Measurements from ENCODE around the gene CTCF. TPM values are rescaled to one million over a fixed set of nuclear protein-coding genes. Genes with fewer than 3 reads are reported as not detected.

CTCF gene
- total and polyA plus RNA-seq, 4 donors, result 10.1 to 35.3 (median 15.5) TPM

GRCh38 chr16:67543036-67543435 is 19.3 kb upstream of the CTCF start:
- Histone ChIP-seq H3K27me3 (ENCODE audit: control insufficient read depth in 4 of 4, insufficient read depth in 4 of 4, low read length in 3 of 4) (no peaks in the 10 kb centered on the region), H3K9me3 (ENCODE audit: control insufficient read depth in 4 of 4, low read length in 3 of 4) (no peaks in the 10 kb centered on the region), H3K4me3 (ENCODE audit: low read depth in 1 of 3, low read length in 3 of 3) (no peak overlapping the region), H3K9ac (ENCODE audit: low read depth in 1 of 2, low read length in 2 of 2) (no peak overlapping the region), H3K27ac (ENCODE audit: low read depth in 1 of 2, low read length in 2 of 2) (no peak overlapping the region), H3K36me3 (ENCODE audit: control insufficient read depth in 4 of 4, insufficient read depth in 3 of 4, low read depth in 1 of 4, low read length in 3 of 4) (peaks cover 11 to 39% (median 16%) of the 10 kb centered on the region in 4 donors), H3K4me1 (ENCODE audit: control insufficient read depth in 4 of 4, insufficient read depth in 4 of 4, low read length in 3 of 4) (peaks cover 10 to 51% (median 33%) of the 10 kb centered on the region in 4 donors)
- WGBS, result 93% methylated on average over 8 of the region's 8 CpGs
- DNase-seq (ENCODE audit: low spot score), result no peak
- no peak for TF ChIP-seq REST (IDR thresholded peaks at IDR 0.05)
- TF ChIP-seq TAF1 (conservative IDR thresholded peaks at IDR 0.05), result no peak
- TF ChIP-seq MAX (IDR thresholded peaks at IDR 0.05), result no peak
- no peak for TF ChIP-seq FOXA2 (IDR thresholded peaks at IDR 0.05)
- TF ChIP-seq ATF3 (IDR thresholded peaks at IDR 0.05), result no peak
- TF ChIP-seq YY1 (IDR thresholded peaks at IDR 0.05), result no peak
- TF ChIP-seq EGR1 (IDR thresholded peaks at IDR 0.05; ENCODE audit: low read depth in 2 of 2), result no peak

- TF ChIP-seq YY1 (IDR thresholded peaks at IDR 0.05) (no peak), CTCF (IDR thresholded peaks at IDR 0.05; ENCODE audit: low read depth, low read length, missing input control) (no peak), ATF3 (IDR thresholded peaks at IDR 0.05) (no peak), HNF4A (conservative IDR thresholded peaks at IDR 0.05) (no peak), REST (IDR thresholded peaks at IDR 0.05) (no peak), GABPA (IDR thresholded peaks at IDR 0.05 in 1 of 2, conservative IDR thresholded peaks at IDR 0.05 in 1 of 2) (no peak), FOXA1 (IDR thresholded peaks at IDR 0.05) (no peak), HNF4G (IDR thresholded peaks at IDR 0.05) (no peak), EGR1 (IDR thresholded peaks at IDR 0.05; ENCODE audit: low read depth in 2 of 2) (no peak), RXRA (IDR thresholded peaks at IDR 0.05) (no peak)
- DNase-seq (ENCODE audit: low spot score), result no peak
- WGBS, result 94% methylated on average over 6 of the region's 6 CpGs
- peaks cover 5 to 46% (median 32%) of the 10 kb centered on the region in 4 donors for H3K4me1 ChIP-seq (ENCODE audit: control insufficient read depth in 4 of 4, insufficient read depth in 4 of 4, low read length in 3 of 4)
- no peak overlapping the region for H3K4me3 ChIP-seq (ENCODE audit: low read depth in 1 of 3, low read length in 3 of 3)
- no peak overlapping the region for H3K27ac ChIP-seq (ENCODE audit: low read depth in 1 of 2, low read length in 2 of 2)
- H3K9ac ChIP-seq (ENCODE audit: low read depth in 1 of 2, low read length in 2 of 2), result no peak overlapping the region
- no peaks in the 10 kb centered on the region for H3K27me3 ChIP-seq (ENCODE audit: control insufficient read depth in 4 of 4, insufficient read depth in 4 of 4, low read length in 3 of 4)
- peaks cover 11 to 43% (median 16%) of the 10 kb centered on the region in 4 donors for H3K36me3 ChIP-seq (ENCODE audit: control insufficient read depth in 4 of 4, insufficient read depth in 3 of 4, low read depth in 1 of 4, low read length in 3 of 4)
- no peaks in the 10 kb centered on the region for H3K9me3 ChIP-seq (ENCODE audit: control insufficient read depth in 4 of 4, low read length in 3 of 4)
These were observed 18.7 kb upstream of the CTCF start for GRCh38 chr16:67543582-67543981.
